ENCODE results near the gene C16orf90. TPM values are rescaled to one million over a fixed set of nuclear protein-coding genes. Genes with fewer than 3 reads are reported as not detected.

Gene C16orf90
- total RNA-seq (not detected), polyA plus RNA-seq (not detected), total RNA-seq (not detected)

GRCh38 chr16:3495176-3495575 lies at the start of gene C16orf90:
Gene C16orf90 (minus strand): TSS chr16:3495489. CDS start chr16:3495421, 68 bp downstream.
- intact Hi-C loops (cut with micrococcal nuclease), result no loop called here
- Mint-ChIP-seq H3K36me3 (no peaks in the 10 kb centered on the region), H3K4me1 (peaks cover 7 to 21% (median 10%) of the 10 kb centered on the region in 7 donors), H3K27me3 (no peaks in the 10 kb centered on the region), H3K9me3 (peaks cover 0 to 7% (median 0%) of the 10 kb centered on the region in 11 donors), H3K27ac (no peak within 1 kb of the TSS), H3K4me3 (no peak within 1 kb of the TSS)
- no peaks in the 10 kb centered on the region for H3K36me3 ChIP-seq (ENCODE audit: control insufficient read depth in 2 of 3, insufficient read depth in 3 of 3, low read length in 3 of 3)
- no peaks in the 10 kb centered on the region for H3K9me3 ChIP-seq (ENCODE audit: control insufficient read depth in 2 of 3, low read length in 3 of 3)
- CTCF ChIA-PET, result no interaction called here
- no peak for DNase-seq
- H3K4me3 ChIP-seq (ENCODE audit: low read length), result no peak within 1 kb of the TSS
- no peak within 1 kb of the TSS for H3K27ac ChIP-seq (ENCODE audit: low read depth, low read length)
- POLR2A ChIA-PET, result no interaction called here
- no peaks in the 10 kb centered on the region for H3K27me3 ChIP-seq (ENCODE audit: control insufficient read depth in 2 of 2, insufficient read depth in 2 of 2, low read length in 2 of 2)
- H3K4me1 ChIP-seq (ENCODE audit: control insufficient read depth in 2 of 2, insufficient read depth in 2 of 2, low read length in 2 of 2), result peaks cover 4 to 7% of the 10 kb centered on the region in 2 donors
- ATAC-seq, result no peak

GRCh38 chr16:3542601-3543373 lies 47.5 kb upstream of the C16orf90 start:
- ChIA-PET CTCF (no interaction called here), POLR2A (no interaction called here)
- Histone ChIP-seq H3K27me3 (ENCODE audit: control insufficient read depth in 2 of 2, insufficient read depth in 2 of 2, low read length in 2 of 2) (no peaks in the 10 kb centered on the region), H3K36me3 (ENCODE audit: control insufficient read depth in 2 of 3, insufficient read depth in 3 of 3, low read length in 3 of 3) (peaks cover 4 to 80% (median 8%) of the 10 kb centered on the region in 3 experiments), H3K4me3 (ENCODE audit: low read length) (no peak overlapping the region), H3K4me1 (ENCODE audit: control insufficient read depth in 2 of 2, insufficient read depth in 2 of 2, low read length in 2 of 2) (no peaks in the 10 kb centered on the region), H3K27ac (ENCODE audit: low read depth, low read length) (no peak overlapping the region), H3K9me3 (ENCODE audit: control insufficient read depth in 2 of 3, low read length in 3 of 3) (no peaks in the 10 kb centered on the region)
- peaks cover 0 to 7% (median 0%) of the 10 kb centered on the region in 7 donors for H3K4me1 Mint-ChIP-seq
- H3K27me3 Mint-ChIP-seq, result no peaks in the 10 kb centered on the region
- peaks cover 4 to 39% (median 15%) of the 10 kb centered on the region in 5 donors for H3K36me3 Mint-ChIP-seq
- peak overlapping the region in 2 of 9 donors; percentile 42 to 59 for H3K27ac Mint-ChIP-seq
- DNase-seq, result no peak
- no peak overlapping the region for H3K4me3 Mint-ChIP-seq
- intact Hi-C loops (cut with micrococcal nuclease), result no loop called here
- ATAC-seq, result no peak
- H3K9me3 Mint-ChIP-seq, result no peaks in the 10 kb centered on the region

- ChIA-PET POLR2A (interaction anchor here (0.6 to 0.7 kb wide), 3 partner anchors 74 to 146 kb away, joined by 3 read pairs; no protein-coding TSS in a partner anchor), CTCF (no interaction called here)
- Histone ChIP-seq H3K27me3 (ENCODE audit: control insufficient read depth in 2 of 2, insufficient read depth in 2 of 2, low read length in 2 of 2) (no peaks in the 10 kb centered on the region), H3K9me3 (ENCODE audit: control insufficient read depth in 2 of 3, low read length in 3 of 3) (no peaks in the 10 kb centered on the region), H3K36me3 (ENCODE audit: control insufficient read depth in 2 of 3, insufficient read depth in 3 of 3, low read length in 3 of 3) (peaks cover 4 to 74% (median 8%) of the 10 kb centered on the region in 3 experiments), H3K27ac (ENCODE audit: low read depth, low read length) (peak overlapping the region; percentile 21), H3K4me3 (ENCODE audit: low read length) (no peak overlapping the region), H3K4me1 (ENCODE audit: control insufficient read depth in 2 of 2, insufficient read depth in 2 of 2, low read length in 2 of 2) (no peaks in the 10 kb centered on the region)
- DNase-seq (no peak), ATAC-seq (no peak)
- intact Hi-C loops (cut with micrococcal nuclease), result no loop called here
- peak overlapping the region in 3 of 9 donors; percentile 19 to 40 (median 27) for H3K27ac Mint-ChIP-seq
- peaks cover 0 to 3% (median 0%) of the 10 kb centered on the region in 7 donors for H3K4me1 Mint-ChIP-seq
- H3K36me3 Mint-ChIP-seq, result peaks cover 0 to 36% (median 11%) of the 10 kb centered on the region in 5 donors
- no peaks in the 10 kb centered on the region for H3K27me3 Mint-ChIP-seq
- no peak overlapping the region for H3K4me3 Mint-ChIP-seq
- no peaks in the 10 kb centered on the region for H3K9me3 Mint-ChIP-seq
Observed at GRCh38 chr16:3541527-3542155, 46.4 kb upstream of the C16orf90 start.

GRCh38 chr16:3538222-3538621 lies 42.9 kb upstream of the C16orf90 start:
- Histone ChIP-seq H3K36me3 (ENCODE audit: control insufficient read depth in 2 of 3, insufficient read depth in 3 of 3, low read length in 3 of 3) (peaks cover 4 to 81% (median 24%) of the 10 kb centered on the region in 3 experiments), H3K27ac (ENCODE audit: low read depth, low read length) (no peak overlapping the region), H3K4me1 (ENCODE audit: control insufficient read depth in 2 of 2, insufficient read depth in 2 of 2, low read length in 2 of 2) (no peaks in the 10 kb centered on the region), H3K9me3 (ENCODE audit: control insufficient read depth in 2 of 3, low read length in 3 of 3) (no peaks in the 10 kb centered on the region), H3K4me3 (ENCODE audit: low read length) (no peak overlapping the region), H3K27me3 (ENCODE audit: control insufficient read depth in 2 of 2, insufficient read depth in 2 of 2, low read length in 2 of 2) (no peaks in the 10 kb centered on the region)
- H3K4me1 Mint-ChIP-seq, result peaks cover 4 to 19% (median 11%) of the 10 kb centered on the region in 7 donors
- intact Hi-C loops (cut with micrococcal nuclease), result loop anchor here in 1 of 2 donors (5.0 kb wide), 1 partner anchor 39 kb away; the partner anchor contains the start of gene NLRC3
- peaks cover 5 to 48% (median 33%) of the 10 kb centered on the region in 5 donors for H3K36me3 Mint-ChIP-seq
- H3K27me3 Mint-ChIP-seq, result no peaks in the 10 kb centered on the region
- DNase-seq, result no peak
- H3K9me3 Mint-ChIP-seq, result no peaks in the 10 kb centered on the region
- CTCF ChIA-PET, result no interaction called here
- POLR2A ChIA-PET, result interaction anchor here (0.6 kb wide), 1 partner anchor 23 kb away, joined by 4 read pairs; no protein-coding TSS in a partner anchor
- H3K27ac Mint-ChIP-seq, result peak overlapping the region in 4 of 9 donors; percentile 33 to 85 (median 58)
- no peak for ATAC-seq
- H3K4me3 Mint-ChIP-seq, result no peak overlapping the region

- Mint-ChIP-seq H3K27me3 (no peaks in the 10 kb centered on the region), H3K4me1 (peaks cover 4 to 19% (median 11%) of the 10 kb centered on the region in 7 donors), H3K4me3 (no peak overlapping the region), H3K27ac (peak overlapping the region in 8 of 9 donors; percentile 21 to 82 (median 48)), H3K9me3 (no peaks in the 10 kb centered on the region), H3K36me3 (peaks cover 5 to 49% (median 33%) of the 10 kb centered on the region in 5 donors)
- Histone ChIP-seq H3K36me3 (ENCODE audit: control insufficient read depth in 2 of 3, insufficient read depth in 3 of 3, low read length in 3 of 3) (peaks cover 0 to 78% (median 26%) of the 10 kb centered on the region in 3 experiments), H3K27me3 (ENCODE audit: control insufficient read depth in 2 of 2, insufficient read depth in 2 of 2, low read length in 2 of 2) (no peaks in the 10 kb centered on the region), H3K4me3 (ENCODE audit: low read length) (no peak overlapping the region), H3K4me1 (ENCODE audit: control insufficient read depth in 2 of 2, insufficient read depth in 2 of 2, low read length in 2 of 2) (no peaks in the 10 kb centered on the region), H3K9me3 (ENCODE audit: control insufficient read depth in 2 of 3, low read length in 3 of 3) (no peaks in the 10 kb centered on the region), H3K27ac (ENCODE audit: low read depth, low read length) (peak overlapping the region; percentile 27)
- intact Hi-C loops (cut with micrococcal nuclease), result loop anchor here in 1 of 2 donors (5.0 kb wide), 1 partner anchor 40 kb away; the partner anchor contains the start of gene NLRC3
- ATAC-seq (no peak), DNase-seq (no peak)
- ChIA-PET CTCF (interaction anchor here (0.5 to 0.6 kb wide), 2 partner anchors 174 to 589 kb away, joined by 3 to 13 read pairs; no protein-coding TSS in a partner anchor), POLR2A (interaction anchor here (0.7 to 0.8 kb wide), 3 partner anchors 15 to 1269 kb away, joined by 3 to 5 read pairs (median 4); no protein-coding TSS in a partner anchor)
Observed at GRCh38 chr16:3536851-3537250, 41.6 kb upstream of the C16orf90 start.

GRCh38 chr16:3536271-3536731 lies 41.0 kb upstream of the C16orf90 start:
- CTCF ChIA-PET, result interaction anchor here (0.5 to 0.6 kb wide), 2 partner anchors 175 to 588 kb away, joined by 3 to 13 read pairs; no protein-coding TSS in a partner anchor
- peaks cover 0 to 72% (median 26%) of the 10 kb centered on the region in 3 experiments for H3K36me3 ChIP-seq (ENCODE audit: control insufficient read depth in 2 of 3, insufficient read depth in 3 of 3, low read length in 3 of 3)
- H3K27me3 Mint-ChIP-seq, result no peaks in the 10 kb centered on the region
- H3K36me3 Mint-ChIP-seq, result peaks cover 5 to 49% (median 38%) of the 10 kb centered on the region in 5 donors
- DNase-seq (no peak), ATAC-seq (no peak)
- intact Hi-C loops (cut with micrococcal nuclease), result loop anchor here in 1 of 2 donors (5.0 kb wide), 1 partner anchor 41 kb away; the partner anchor contains the start of gene NLRC3
- H3K27ac ChIP-seq (ENCODE audit: low read depth, low read length), result no peak overlapping the region
- peak overlapping the region in 8 of 9 donors; percentile 21 to 89 (median 64) for H3K27ac Mint-ChIP-seq
- peaks cover 4 to 19% (median 11%) of the 10 kb centered on the region in 7 donors for H3K4me1 Mint-ChIP-seq
- H3K27me3 ChIP-seq (ENCODE audit: control insufficient read depth in 2 of 2, insufficient read depth in 2 of 2, low read length in 2 of 2), result no peaks in the 10 kb centered on the region
- no peak overlapping the region for H3K4me3 Mint-ChIP-seq
- POLR2A ChIA-PET, result interaction anchor here (0.8 kb wide), 2 partner anchors 485 to 1269 kb away, joined by 3 to 5 read pairs; no protein-coding TSS in a partner anchor
- H3K9me3 ChIP-seq (ENCODE audit: control insufficient read depth in 2 of 3, low read length in 3 of 3), result no peaks in the 10 kb centered on the region
- H3K4me3 ChIP-seq (ENCODE audit: low read length), result no peak overlapping the region
- no peaks in the 10 kb centered on the region for H3K9me3 Mint-ChIP-seq
- no peaks in the 10 kb centered on the region for H3K4me1 ChIP-seq (ENCODE audit: control insufficient read depth in 2 of 2, insufficient read depth in 2 of 2, low read length in 2 of 2)

Data from naive thymus-derived CD4-positive, alpha-beta T cell (primary cell).